Activated naive CD4-positive, alpha-beta T cell treated with anti-CD3 and anti-CD28 coated beads, Interleukin-2, amount 50 U/mL, for 16 hours (primary cell): ENCODE measurements around the gene PLA2G1B.

ENCODE experiments used
- DNase-seq: peaks from one replicate; pipeline ENCODE4 v3.0.0-alpha.2; 2020

The PLA2G1B gene

DNA sequence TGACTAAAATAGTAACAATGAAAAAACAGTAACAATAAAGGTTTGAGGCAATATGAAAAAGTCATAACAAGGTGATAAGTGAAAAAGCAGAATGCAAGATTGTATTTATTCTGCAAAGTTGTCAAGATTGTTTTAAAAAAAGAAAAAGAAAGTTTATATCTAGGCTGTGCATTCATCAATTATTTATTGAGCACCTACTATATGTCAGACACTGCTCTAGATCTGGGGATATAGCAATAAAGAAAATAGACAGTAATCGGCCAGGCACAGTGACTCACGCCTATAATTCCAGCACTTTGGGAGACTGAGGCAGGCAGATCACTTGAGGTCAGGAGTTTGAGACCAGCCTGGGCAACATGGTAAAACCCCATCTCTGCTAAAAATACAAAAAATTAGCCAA lies 3.8 kb downstream of the PLA2G1B start:
- no peak for DNase-seq

GRCh38 chr12:120321382-120322202 lies 6.0 kb downstream of the PLA2G1B start:
- no peak for DNase-seq

GRCh38 chr12:120317224-120318105 lies 10.1 kb downstream of the PLA2G1B start:
- DNase-seq, result peak; percentile 100

DNA sequence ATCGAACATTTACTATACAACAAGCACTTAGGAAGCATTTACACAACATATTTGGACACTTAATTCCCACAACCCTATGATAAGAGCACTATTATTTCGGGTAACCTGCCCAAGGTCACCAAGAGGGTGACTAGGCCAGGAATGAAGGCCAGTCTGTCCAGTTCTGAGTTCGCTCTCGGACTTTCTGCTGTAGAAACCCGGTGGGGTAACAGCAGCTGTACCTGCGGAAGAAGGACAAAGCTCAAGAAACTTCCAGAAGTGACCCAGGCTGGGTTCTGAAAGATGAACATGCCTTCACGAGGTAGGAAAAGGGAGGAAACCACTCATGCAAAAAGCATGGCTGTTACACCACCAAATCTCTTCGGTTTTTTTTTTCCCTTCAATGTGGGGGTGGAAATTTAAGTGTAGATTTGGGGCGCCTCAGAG lies 10.8 kb downstream of the PLA2G1B start:
- no peak for DNase-seq

- DNase-seq, result no peak
Measured at GRCh38 chr12:120314220-120314619, 13.4 kb downstream of the PLA2G1B start.

- peak; percentile 89 for DNase-seq
Measured at GRCh38 chr12:120301962-120302815, 25.4 kb downstream of the PLA2G1B start, which contains the start of gene SIRT4. TSS of gene SIRT4 (plus strand) at chr12:120302321. CDS start at chr12:120303562, 1,241 bp downstream.

DNA sequence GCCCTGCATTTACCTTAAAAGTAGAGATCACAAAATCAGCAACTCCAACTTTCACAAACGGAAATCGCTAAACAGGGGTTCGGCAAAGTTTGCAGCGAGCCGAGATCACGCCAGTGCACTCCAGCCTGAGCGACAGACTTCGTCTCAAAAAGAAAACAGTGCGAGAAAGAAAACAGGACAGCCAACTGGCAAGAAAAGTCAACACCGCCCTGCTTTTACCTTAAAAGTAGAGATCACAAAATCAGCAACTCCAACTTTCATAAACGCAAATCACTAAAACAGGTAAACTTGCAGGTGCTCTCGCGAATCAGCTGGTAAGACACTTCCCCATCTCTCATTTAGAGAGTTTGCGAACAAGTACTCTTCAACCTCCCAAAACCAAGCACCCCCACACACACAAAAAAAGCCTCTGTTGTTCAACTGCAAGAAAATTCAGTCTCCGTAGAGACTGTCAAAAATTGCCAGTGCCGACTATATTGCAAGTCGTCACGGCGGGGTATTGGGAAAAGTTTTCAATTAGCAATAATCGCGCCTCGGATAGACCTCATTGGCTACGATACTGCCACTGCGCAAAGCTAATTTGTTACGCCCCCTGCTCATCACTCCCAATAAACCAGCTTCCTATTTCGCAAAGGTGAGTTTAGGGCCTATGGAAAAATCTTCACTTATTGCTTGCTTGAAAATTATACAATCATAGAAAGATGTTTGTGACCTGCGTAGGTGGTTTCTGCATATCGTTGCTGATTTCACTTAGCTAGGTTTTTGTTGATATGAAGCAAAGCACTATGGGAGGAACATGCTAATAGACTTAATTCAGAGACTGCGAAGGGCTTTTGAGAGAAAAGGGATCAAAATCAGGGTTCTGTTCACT lies 34.7 kb downstream of the PLA2G1B start, which contains the start of gene RNU4-1:
Gene RNU4-1, minus strand, starts transcription at position 577 of the 871 bp plus-strand sequence.
- DNase-seq, result peak; percentile 73

- no peak for DNase-seq
Measured at GRCh38 chr12:120292411-120292660, 35.2 kb downstream of the PLA2G1B start.

- peak; percentile 53 for DNase-seq
Measured at GRCh38 chr12:120290609-120291305, 36.8 kb downstream of the PLA2G1B start.

DNA sequence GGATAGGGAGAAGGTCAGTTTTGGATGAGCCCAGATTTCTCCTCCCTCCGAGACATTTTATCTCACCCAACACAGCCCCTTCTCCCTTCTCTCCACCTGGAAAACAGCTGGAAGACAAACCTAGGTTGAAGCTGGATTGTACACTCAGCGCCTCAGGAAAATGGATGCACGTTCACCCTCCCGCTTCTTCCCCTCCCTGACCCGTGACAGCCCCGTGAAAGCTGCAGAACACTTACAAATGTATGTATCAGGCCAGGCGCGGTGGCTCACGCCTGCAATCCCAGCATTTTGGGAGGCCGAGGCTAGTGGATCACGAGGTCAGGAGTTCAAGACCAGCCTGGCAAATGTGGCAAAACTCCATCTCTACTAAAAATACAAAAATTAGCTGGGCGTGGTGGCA lies 40.1 kb downstream of the PLA2G1B start:
- no peak for DNase-seq

GRCh38 chr12:120286768-120287490 lies 40.6 kb downstream of the PLA2G1B start:
- DNase-seq, result no peak

GRCh38 chr12:120284381-120284780 lies 43.2 kb downstream of the PLA2G1B start:
- DNase-seq, result no peak

GRCh38 chr12:120283318-120283717 lies 44.3 kb downstream of the PLA2G1B start:
- DNase-seq, result no peak

DNA sequence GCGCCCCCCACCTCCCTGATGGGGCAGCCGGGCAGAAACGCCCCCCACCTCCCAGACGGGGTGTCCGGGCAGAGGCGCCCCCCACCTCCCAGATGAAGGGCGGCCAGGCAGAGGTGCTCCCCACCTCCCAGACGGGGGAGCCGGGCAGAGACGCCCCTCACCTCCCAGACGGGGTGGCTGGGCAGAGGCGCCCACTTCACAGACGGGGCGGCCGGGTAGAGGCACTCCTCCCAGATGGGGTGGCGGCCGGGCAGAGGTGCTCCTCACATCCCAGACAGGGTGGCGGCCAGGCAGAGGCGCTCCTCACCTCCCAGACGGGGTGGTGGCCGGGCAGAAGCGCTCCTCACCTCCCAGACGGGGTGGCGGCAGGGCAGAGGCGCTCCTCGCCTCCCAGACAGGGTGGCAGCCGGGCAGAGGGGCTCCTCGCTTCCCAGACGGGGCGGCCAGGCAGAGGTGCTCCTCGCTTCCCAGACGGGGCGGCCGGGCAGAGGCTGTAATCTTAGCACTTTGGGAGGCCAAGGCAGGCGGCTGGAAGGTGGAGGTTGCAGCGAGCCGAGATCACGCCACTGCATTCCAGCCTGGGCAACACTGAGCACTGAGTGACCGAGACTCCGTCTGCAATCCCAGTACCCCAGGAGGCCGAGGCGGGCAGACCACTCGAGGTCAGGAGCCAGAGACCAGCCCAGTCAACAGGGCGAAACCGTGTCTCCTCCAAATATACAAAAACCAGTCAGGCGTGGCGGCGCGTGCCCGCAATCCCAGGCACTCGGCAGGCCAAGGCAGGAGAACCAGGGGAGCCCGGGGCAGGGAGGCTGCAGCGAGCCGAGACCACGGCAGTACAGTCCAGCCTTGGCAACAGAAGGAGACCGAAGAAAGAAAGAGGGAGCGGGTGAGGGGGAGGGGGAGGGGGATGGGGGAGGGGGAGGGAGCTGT lies 49.2 kb downstream of the PLA2G1B start:
- no peak for DNase-seq

GRCh38 chr12:120276734-120277133 lies 50.8 kb downstream of the PLA2G1B start:
- no peak for DNase-seq
